ENCODE measurements around the gene RPS4Y2.

The RPS4Y2 gene

GRCh38 chrY:20755808-20756207 is at the start of gene RPS4Y2:
TSS of gene RPS4Y2 (plus strand) at chrY:20756108. CDS start at chrY:20756164, 56 bp downstream.
- no peak within 1 kb of the TSS for H3K27ac Mint-ChIP-seq (ENCODE audit: low read depth)
- no peaks in the 10 kb centered on the region for H3K27me3 Mint-ChIP-seq
- no peaks in the 10 kb centered on the region for H3K9me3 Mint-ChIP-seq
- no peak for DNase-seq (ENCODE audit: low spot score in 2 of 2)
- H3K4me1 Mint-ChIP-seq, result no peaks in the 10 kb centered on the region
- no peak for ATAC-seq (replicated peaks; ENCODE audit: extremely low read depth, poor library complexity, severe bottlenecking)
- peaks cover 2% of the 10 kb centered on the region for H3K36me3 Mint-ChIP-seq (ENCODE audit: insufficient read depth)
- H3K4me3 Mint-ChIP-seq, result no peak within 1 kb of the TSS

- Mint-ChIP-seq H3K36me3 (ENCODE audit: insufficient read depth) (peaks cover 1% of the 10 kb centered on the region), H3K4me3 (no peak overlapping the region), H3K9me3 (peaks cover 2% of the 10 kb centered on the region), H3K27me3 (no peaks in the 10 kb centered on the region), H3K4me1 (no peaks in the 10 kb centered on the region), H3K27ac (ENCODE audit: low read depth) (no peak overlapping the region)
- DNase-seq (ENCODE audit: low spot score in 2 of 2), result no peak
- ATAC-seq (replicated peaks; ENCODE audit: extremely low read depth, poor library complexity, severe bottlenecking), result no peak
Measured at GRCh38 chrY:20714391-20714790, 41.5 kb upstream of the RPS4Y2 start.

- ATAC-seq (replicated peaks; ENCODE audit: extremely low read depth, poor library complexity, severe bottlenecking) (peak; percentile 24), DNase-seq (ENCODE audit: low spot score in 2 of 2) (no peak)
- H3K36me3 Mint-ChIP-seq (ENCODE audit: insufficient read depth), result no peaks in the 10 kb centered on the region
- H3K9me3 Mint-ChIP-seq, result no peaks in the 10 kb centered on the region
- no peak overlapping the region for H3K4me3 Mint-ChIP-seq
- no peaks in the 10 kb centered on the region for H3K27me3 Mint-ChIP-seq
- H3K27ac Mint-ChIP-seq (ENCODE audit: low read depth), result no peak overlapping the region
- no peaks in the 10 kb centered on the region for H3K4me1 Mint-ChIP-seq
Measured at GRCh38 chrY:20726184-20726907, 29.6 kb upstream of the RPS4Y2 start.

GRCh38 chrY:20735200-20735599 is 20.7 kb upstream of the RPS4Y2 start:
- no peaks in the 10 kb centered on the region for H3K4me1 Mint-ChIP-seq
- no peak overlapping the region for H3K27ac Mint-ChIP-seq (ENCODE audit: low read depth)
- no peak for ATAC-seq (replicated peaks; ENCODE audit: extremely low read depth, poor library complexity, severe bottlenecking)
- H3K4me3 Mint-ChIP-seq, result no peak overlapping the region
- H3K36me3 Mint-ChIP-seq (ENCODE audit: insufficient read depth), result no peaks in the 10 kb centered on the region
- no peak for DNase-seq (ENCODE audit: low spot score in 2 of 2)
- H3K27me3 Mint-ChIP-seq, result no peaks in the 10 kb centered on the region
- H3K9me3 Mint-ChIP-seq, result no peaks in the 10 kb centered on the region

- Mint-ChIP-seq H3K4me3 (no peak overlapping the region), H3K27ac (ENCODE audit: low read depth) (no peak overlapping the region), H3K36me3 (ENCODE audit: insufficient read depth) (no peaks in the 10 kb centered on the region), H3K9me3 (no peaks in the 10 kb centered on the region), H3K27me3 (no peaks in the 10 kb centered on the region), H3K4me1 (peaks cover 7% of the 10 kb centered on the region)
- ATAC-seq (replicated peaks; ENCODE audit: extremely low read depth, poor library complexity, severe bottlenecking) (no peak), DNase-seq (ENCODE audit: low spot score in 2 of 2) (no peak)
Measured at GRCh38 chrY:20739806-20740205, 16.1 kb upstream of the RPS4Y2 start.

GRCh38 chrY:20740609-20741008 is 15.3 kb upstream of the RPS4Y2 start:
- H3K27me3 Mint-ChIP-seq, result no peaks in the 10 kb centered on the region
- DNase-seq (ENCODE audit: low spot score in 2 of 2) (no peak), ATAC-seq (replicated peaks; ENCODE audit: extremely low read depth, poor library complexity, severe bottlenecking) (no peak)
- H3K9me3 Mint-ChIP-seq, result no peaks in the 10 kb centered on the region
- H3K4me1 Mint-ChIP-seq, result peaks cover 15% of the 10 kb centered on the region
- H3K27ac Mint-ChIP-seq (ENCODE audit: low read depth), result no peak overlapping the region
- no peaks in the 10 kb centered on the region for H3K36me3 Mint-ChIP-seq (ENCODE audit: insufficient read depth)
- H3K4me3 Mint-ChIP-seq, result no peak overlapping the region

- no peaks in the 10 kb centered on the region for H3K27me3 Mint-ChIP-seq
- H3K4me1 Mint-ChIP-seq, result peaks cover 34% of the 10 kb centered on the region
- ATAC-seq (replicated peaks; ENCODE audit: extremely low read depth, poor library complexity, severe bottlenecking) (no peak), DNase-seq (ENCODE audit: low spot score in 2 of 2) (no peak)
- H3K4me3 Mint-ChIP-seq, result no peak overlapping the region
- no peaks in the 10 kb centered on the region for H3K9me3 Mint-ChIP-seq
- peak overlapping the region; percentile 34 for H3K27ac Mint-ChIP-seq (ENCODE audit: low read depth)
- H3K36me3 Mint-ChIP-seq (ENCODE audit: insufficient read depth), result no peaks in the 10 kb centered on the region
Measured at GRCh38 chrY:20745060-20745459, 10.8 kb upstream of the RPS4Y2 start.

- H3K36me3 Mint-ChIP-seq (ENCODE audit: insufficient read depth), result no peaks in the 10 kb centered on the region
- DNase-seq (ENCODE audit: low spot score in 2 of 2) (no peak), ATAC-seq (replicated peaks; ENCODE audit: extremely low read depth, poor library complexity, severe bottlenecking) (peak; percentile 54)
- peaks cover 34% of the 10 kb centered on the region for H3K4me1 Mint-ChIP-seq
- H3K4me3 Mint-ChIP-seq, result peak overlapping the region; percentile 6
- no peaks in the 10 kb centered on the region for H3K9me3 Mint-ChIP-seq
- H3K27me3 Mint-ChIP-seq, result no peaks in the 10 kb centered on the region
- H3K27ac Mint-ChIP-seq (ENCODE audit: low read depth), result peak overlapping the region; percentile 34
Measured at GRCh38 chrY:20746919-20747318, 9.0 kb upstream of the RPS4Y2 start.

- H3K9me3 Mint-ChIP-seq, result no peaks in the 10 kb centered on the region
- no peak for DNase-seq (ENCODE audit: low spot score in 2 of 2)
- no peaks in the 10 kb centered on the region for H3K36me3 Mint-ChIP-seq (ENCODE audit: insufficient read depth)
- peaks cover 14% of the 10 kb centered on the region for H3K4me1 Mint-ChIP-seq
- ATAC-seq (replicated peaks; ENCODE audit: extremely low read depth, poor library complexity, severe bottlenecking), result peak; percentile 54
- H3K27me3 Mint-ChIP-seq, result no peaks in the 10 kb centered on the region
- no peak overlapping the region for H3K27ac Mint-ChIP-seq (ENCODE audit: low read depth)
- H3K4me3 Mint-ChIP-seq, result no peak overlapping the region
Measured at GRCh38 chrY:20763869-20764268, 8.0 kb downstream of the RPS4Y2 start.

- H3K4me1 Mint-ChIP-seq, result peaks cover 14% of the 10 kb centered on the region
- no peaks in the 10 kb centered on the region for H3K9me3 Mint-ChIP-seq
Measured at GRCh38 chrY:20765117-20765516, 9.2 kb downstream of the RPS4Y2 start.

GRCh38 chrY:20770755-20771154 is 14.8 kb downstream of the RPS4Y2 start:
- no peaks in the 10 kb centered on the region for H3K27me3 Mint-ChIP-seq
- DNase-seq (ENCODE audit: low spot score in 2 of 2) (no peak), ATAC-seq (replicated peaks; ENCODE audit: extremely low read depth, poor library complexity, severe bottlenecking) (no peak)
- no peaks in the 10 kb centered on the region for H3K9me3 Mint-ChIP-seq
- no peak overlapping the region for H3K27ac Mint-ChIP-seq (ENCODE audit: low read depth)
- peaks cover 5% of the 10 kb centered on the region for H3K4me1 Mint-ChIP-seq
- no peaks in the 10 kb centered on the region for H3K36me3 Mint-ChIP-seq (ENCODE audit: insufficient read depth)
- no peak overlapping the region for H3K4me3 Mint-ChIP-seq

More at GRCh38 chrY:20765117-20765516, 9.2 kb downstream of the RPS4Y2 start:
- no peaks in the 10 kb centered on the region for H3K27me3 Mint-ChIP-seq
- H3K36me3 Mint-ChIP-seq (ENCODE audit: insufficient read depth), result no peaks in the 10 kb centered on the region
- no peak overlapping the region for H3K4me3 Mint-ChIP-seq
- ATAC-seq (replicated peaks; ENCODE audit: extremely low read depth, poor library complexity, severe bottlenecking) (no peak), DNase-seq (ENCODE audit: low spot score in 2 of 2) (no peak)
- H3K27ac Mint-ChIP-seq (ENCODE audit: low read depth), result no peak overlapping the region

- DNase-seq (ENCODE audit: low spot score in 2 of 2) (no peak), ATAC-seq (replicated peaks; ENCODE audit: extremely low read depth, poor library complexity, severe bottlenecking) (no peak)
- Mint-ChIP-seq H3K4me3 (no peak overlapping the region), H3K9me3 (no peaks in the 10 kb centered on the region), H3K36me3 (ENCODE audit: insufficient read depth) (peaks cover 2% of the 10 kb centered on the region), H3K27me3 (no peaks in the 10 kb centered on the region), H3K4me1 (peaks cover 7% of the 10 kb centered on the region), H3K27ac (ENCODE audit: low read depth) (no peak overlapping the region)
Measured at GRCh38 chrY:20776104-20776503, 20.2 kb downstream of the RPS4Y2 start.

GRCh38 chrY:20780104-20780654 is 24.3 kb downstream of the RPS4Y2 start:
- Mint-ChIP-seq H3K4me3 (no peak overlapping the region), H3K27me3 (no peaks in the 10 kb centered on the region), H3K27ac (ENCODE audit: low read depth) (no peak overlapping the region), H3K4me1 (peaks cover 7% of the 10 kb centered on the region), H3K36me3 (ENCODE audit: insufficient read depth) (peaks cover 2% of the 10 kb centered on the region), H3K9me3 (no peaks in the 10 kb centered on the region)
- ATAC-seq (replicated peaks; ENCODE audit: extremely low read depth, poor library complexity, severe bottlenecking) (no peak), DNase-seq (ENCODE audit: low spot score in 2 of 2) (no peak)
